SK-N-SH (cell line): ENCODE results near the gene PPFIBP2. TPM values are rescaled to one million over a fixed set of nuclear protein-coding genes. Genes with fewer than 3 reads are reported as not detected.

Source experiments
- CTCF ChIA-PET: fragments of 300-600, 350-600 bp; formaldehyde crosslinking; extraction: SDS; loops from one replicate; lab custom pipeline; 2021; lab: Yijun Ruan, JAX
- POLR2A ChIA-PET: fragments of 350-600 bp; sonication (Branson Sonifier 250); formaldehyde crosslinking; extraction: SDS; loops from one replicate; lab custom pipeline; 2020; ENCODE audit warnings: antibody characterized with exemption, inconsistent platforms; lab: Yijun Ruan, JAX
- DNase-seq: peaks from one replicate; pipeline ENCODE4 v3.0.0; 2012
- H2AFZ ChIP-seq: fragments of 200-600 bp; sonication (generic); 2 replicates; pipeline ENCODE4 v1.8.1; 2016; ENCODE audit warnings: antibody characterized with exemption, mild to moderate bottlenecking, low read depth
- H3F3A ChIP-seq: fragments of 200-600 bp; sonication (generic); replicated peaks from 2 replicates; pipeline ENCODE3; 2016; ENCODE audit warnings: antibody characterized with exemption, mild to moderate bottlenecking; ENCODE audit not compliant: insufficient read depth
- H3K27ac ChIP-seq, 2 experiments: fragments of 200-500 bp in 1 of 2; fragments of 200-600 bp in 1 of 2; sonication (Bioruptor generic) in 1 of 2; sonication (generic), shearing (Covaris generic) in 1 of 2; 2 replicates each; pipeline versions ENCODE4 v1.5.1 to v1.6.1; 2014 to 2016; ENCODE audit warnings: low read depth in 2 of 2, inconsistent platforms in 1 of 2, low read length in 1 of 2, mild to moderate bottlenecking in 1 of 2, mixed read lengths in 1 of 2
- H3K27me3 ChIP-seq: fragments of 200-600 bp; sonication (generic), shearing (Covaris generic); 2 replicates; pipeline ENCODE4 v1.6.1; 2016; ENCODE audit warnings: mixed run types; ENCODE audit not compliant: insufficient read depth
- H3K36me3 ChIP-seq, 2 experiments: fragments of 200-500 bp in 1 of 2; fragments of 200-600 bp in 1 of 2; sonication (Bioruptor generic) in 1 of 2; sonication (generic) in 1 of 2; replicated peaks in 1 of 2; 2 replicates each; pipeline versions ENCODE3 to v1.5.1; 2014 to 2016; ENCODE audit warnings: low read length in 1 of 2, mild to moderate bottlenecking in 1 of 2; ENCODE audit not compliant: insufficient read depth in 2 of 2, control insufficient read depth in 1 of 2
- H3K4me1 ChIP-seq, 2 experiments: fragments of 200-500 bp in 1 of 2; fragments of 200-600 bp in 1 of 2; sonication (Bioruptor generic) in 1 of 2; sonication (generic), shearing (Covaris generic) in 1 of 2; 2 replicates each; pipeline versions ENCODE4 v1.5.1 to v1.6.1; 2014 to 2016; ENCODE audit warnings: low read depth in 1 of 2, low read length in 1 of 2, mixed run types in 1 of 2; ENCODE audit not compliant: insufficient read depth in 2 of 2, control insufficient read depth in 1 of 2
- H3K4me2 ChIP-seq: fragments of 200-600 bp; sonication (generic), shearing (Covaris generic); 2 replicates; pipeline ENCODE4 v1.6.1; 2017; ENCODE audit warnings: mixed run types
- H3K4me3 ChIP-seq, 2 experiments: fragments of 200-500 bp in 1 of 2; fragments of 200-600 bp in 1 of 2; sonication (Bioruptor generic) in 1 of 2; sonication (generic), shearing (Covaris generic) in 1 of 2; 2 replicates each; pipeline versions ENCODE4 v1.5.1 to v1.8.1; 2014 to 2016; ENCODE audit warnings: low read depth in 2 of 2, inconsistent platforms in 1 of 2, low read length in 1 of 2, mild to moderate bottlenecking in 1 of 2, mixed read lengths in 1 of 2, moderate library complexity in 1 of 2
- H3K79me2 ChIP-seq: fragments of 200-600 bp; sonication (generic); 2 replicates; pipeline ENCODE4 v1.8.1; 2017; ENCODE audit warnings: mild to moderate bottlenecking; ENCODE audit not compliant: insufficient read depth
- H3K9ac ChIP-seq: fragments of 200-600 bp; sonication (generic); 2 replicates; pipeline ENCODE4 v1.6.1; 2017; ENCODE audit warnings: mixed run types
- H3K9me2 ChIP-seq: fragments of 200-600 bp; sonication (generic); 2 replicates; pipeline ENCODE4 v1.6.1; 2017; ENCODE audit warnings: mixed run types
- H3K9me3 ChIP-seq: fragments of 200-600 bp; sonication (generic); 2 replicates; pipeline ENCODE4 v1.6.1; 2017; ENCODE audit warnings: mixed run types, mild to moderate bottlenecking, moderate library complexity
- H4K20me1 ChIP-seq: fragments of 200-600 bp; sonication (generic); 2 replicates; pipeline ENCODE4 v1.6.1; 2017; ENCODE audit warnings: mild to moderate bottlenecking, mixed run types; ENCODE audit not compliant: insufficient read depth
- EP300 ChIP-seq, 2 experiments: IDR thresholded peaks; 2 replicates each; pipeline versions ENCODE4 v1.4.0 to v1.6.1; 2012; ENCODE audit warnings: borderline replicate concordance in 1 of 2, low read depth in 1 of 2, low read length in 1 of 2
- FOSL2 ChIP-seq: IDR thresholded peaks from 2 replicates; pipeline ENCODE4 v1.4.0; 2012; ENCODE audit warnings: low read depth, mild to moderate bottlenecking, moderate library complexity, borderline replicate concordance
- FOXJ3 ChIP-seq: sonication (generic); formaldehyde crosslinking; IDR thresholded peaks from 2 replicates; pipeline ENCODE4 v1.5.1; 2020; ENCODE audit warnings: mild to moderate bottlenecking, missing genetic modification reagents
- GABPA ChIP-seq: IDR thresholded peaks from 2 replicates; pipeline ENCODE4 v1.4.0; 2012; ENCODE audit warnings: low read depth, mild to moderate bottlenecking
- GATA2 ChIP-seq: sonication (generic); formaldehyde crosslinking; IDR thresholded peaks from 2 replicates; pipeline ENCODE4 v1.5.0; 2020; ENCODE audit warnings: mild to moderate bottlenecking, missing genetic modification reagents
- JUND ChIP-seq: IDR thresholded peaks from 2 replicates; pipeline ENCODE4 v1.4.0; 2012
- MXI1 ChIP-seq: IDR thresholded peaks from 2 replicates; pipeline ENCODE4 v1.6.1; 2012; ENCODE audit warnings: mild to moderate bottlenecking, low read depth, low read length, improper control_type of control experiment
- NFIC ChIP-seq: IDR thresholded peaks from 2 replicates; pipeline ENCODE4 v1.4.0; 2012; ENCODE audit warnings: borderline replicate concordance
- POLR2AphosphoS5 ChIP-seq: IDR thresholded peaks from 2 replicates; pipeline ENCODE4 v1.6.1; 2012; ENCODE audit warnings: low read depth, low read length
- RCOR1 ChIP-seq: fragments of 150-350 bp; IDR thresholded peaks from 2 replicates; pipeline ENCODE4 v1.6.1; 2017; ENCODE audit warnings: antibody characterized with exemption, low read length
- RXRA ChIP-seq: IDR thresholded peaks from 2 replicates; pipeline ENCODE4 v1.4.0; 2012; ENCODE audit warnings: low read depth, mild to moderate bottlenecking, borderline replicate concordance
- SIN3A ChIP-seq: IDR thresholded peaks from 2 replicates; pipeline ENCODE4 v1.6.1; 2012; ENCODE audit warnings: low read depth, mild to moderate bottlenecking, low read length, moderate library complexity, borderline replicate concordance
- SMC3 ChIP-seq: IDR thresholded peaks from 2 replicates; pipeline ENCODE4 v1.6.1; 2012; ENCODE audit warnings: low read depth, low read length, improper control_type of control experiment
- TCF12 ChIP-seq: IDR thresholded peaks from 2 replicates; pipeline ENCODE4 v1.4.0; 2012
- TEAD4 ChIP-seq: IDR thresholded peaks from 2 replicates; pipeline ENCODE4 v1.4.0; 2012; ENCODE audit warnings: mild to moderate bottlenecking, borderline replicate concordance; ENCODE audit not compliant: insufficient read depth
- YY1 ChIP-seq: IDR thresholded peaks from 2 replicates; pipeline ENCODE4 v1.4.0; 2012; ENCODE audit warnings: low read depth, mild to moderate bottlenecking
- WGBS: methylation state at CpG from one replicate; pipeline ENCODE4 v1.1.6; 2017; ENCODE audit warnings: low lambda C conversion rate; 5-methylcytosine and 5-hydroxymethylcytosine counted together
- polyA plus RNA-seq, 3 experiments: library from polyadenylated mRNA; depleted of rRNA; stranded (reverse); fragments of >200 nt; gene quantifications; 2 replicates each; pipeline ENCODE4 v1.2.3, GENCODE V29; 2012
- TF ChIP-seq, protein P1 (sequence below): fragments of 150-350 bp; IDR thresholded peaks from 2 replicates; pipeline ENCODE4 v1.6.1; 2017; ENCODE audit warnings: antibody characterized with exemption, low read length, low read depth, borderline replicate concordance
- TF ChIP-seq, protein P2 (sequence below): IDR thresholded peaks from 2 replicates; pipeline ENCODE4 v1.4.0; 2012; ENCODE audit warnings: low read depth, borderline replicate concordance
- TF ChIP-seq, protein P3 (sequence below): IDR thresholded peaks from 2 replicates; pipeline ENCODE4 v1.4.0; 2012; ENCODE audit warnings: low read depth

Gene PPFIBP2
- polyA plus RNA-seq, 1 of the 3 experiments (the other 2 are of a cell fraction): 0.67 TPM

DNA sequence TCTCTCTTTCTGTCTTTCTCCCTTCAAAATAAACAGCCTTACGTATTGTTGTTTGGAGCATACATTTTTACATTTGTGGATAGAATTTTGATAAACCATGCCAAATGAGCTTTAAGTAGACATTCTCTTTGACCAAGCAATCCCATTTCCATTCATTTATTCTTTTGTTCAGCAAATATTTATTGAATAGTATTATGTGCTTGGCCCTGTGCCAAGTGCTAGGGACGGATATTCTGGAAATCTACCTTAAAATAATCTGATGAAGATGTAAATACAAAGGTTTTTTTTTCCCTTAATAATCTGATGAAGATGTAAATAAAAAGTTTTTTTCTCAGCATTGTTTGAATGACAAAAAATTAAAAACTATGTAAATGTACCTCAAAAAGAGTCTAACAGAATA, 26.4 kb upstream of the PPFIBP2 start:
- POLR2A ChIA-PET: no interaction called here
- 48% methylated on average over 2 of the region's 2 CpGs for WGBS
- Histone ChIP-seq H3K9me3 (no peaks in the 10 kb centered on the region), H3K79me2 (no peaks in the 10 kb centered on the region), H3K4me1 (peaks cover 0 to 2% of the 10 kb centered on the region in 2 experiments; a peak in 1 of 4 replicates), H3K27ac (no peak overlapping the region), H3K36me3 (no peaks in the 10 kb centered on the region), H4K20me1 (no peaks in the 10 kb centered on the region), H2AFZ (no peak overlapping the region), H3K4me3 (no peak overlapping the region), H3K27me3 (no peaks in the 10 kb centered on the region), H3K4me2 (no peak overlapping the region), H3K9me2 (no peaks in the 10 kb centered on the region)
- no peak for DNase-seq
- CTCF ChIA-PET: interaction anchor here (0.6 kb wide), 1 partner anchor 9 kb away, joined by 3 read pairs; no protein-coding TSS in a partner anchor
- TF ChIP-seq, protein P1, sequence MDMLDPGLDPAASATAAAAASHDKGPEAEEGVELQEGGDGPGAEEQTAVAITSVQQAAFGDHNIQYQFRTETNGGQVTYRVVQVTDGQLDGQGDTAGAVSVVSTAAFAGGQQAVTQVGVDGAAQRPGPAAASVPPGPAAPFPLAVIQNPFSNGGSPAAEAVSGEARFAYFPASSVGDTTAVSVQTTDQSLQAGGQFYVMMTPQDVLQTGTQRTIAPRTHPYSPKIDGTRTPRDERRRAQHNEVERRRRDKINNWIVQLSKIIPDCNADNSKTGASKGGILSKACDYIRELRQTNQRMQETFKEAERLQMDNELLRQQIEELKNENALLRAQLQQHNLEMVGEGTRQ: no peak
- TF ChIP-seq SMC3 (no peak), TEAD4 (no peak), JUND (no peak), NFIC (no peak), MXI1 (no peak), FOSL2 (no peak), EP300 (IDR thresholded peaks at IDR 0.05; ENCODE audit: borderline replicate concordance in 1 of 2, low read depth in 1 of 2, low read length in 1 of 2) (no peak), RCOR1 (no peak)
- TF ChIP-seq, protein P2, sequence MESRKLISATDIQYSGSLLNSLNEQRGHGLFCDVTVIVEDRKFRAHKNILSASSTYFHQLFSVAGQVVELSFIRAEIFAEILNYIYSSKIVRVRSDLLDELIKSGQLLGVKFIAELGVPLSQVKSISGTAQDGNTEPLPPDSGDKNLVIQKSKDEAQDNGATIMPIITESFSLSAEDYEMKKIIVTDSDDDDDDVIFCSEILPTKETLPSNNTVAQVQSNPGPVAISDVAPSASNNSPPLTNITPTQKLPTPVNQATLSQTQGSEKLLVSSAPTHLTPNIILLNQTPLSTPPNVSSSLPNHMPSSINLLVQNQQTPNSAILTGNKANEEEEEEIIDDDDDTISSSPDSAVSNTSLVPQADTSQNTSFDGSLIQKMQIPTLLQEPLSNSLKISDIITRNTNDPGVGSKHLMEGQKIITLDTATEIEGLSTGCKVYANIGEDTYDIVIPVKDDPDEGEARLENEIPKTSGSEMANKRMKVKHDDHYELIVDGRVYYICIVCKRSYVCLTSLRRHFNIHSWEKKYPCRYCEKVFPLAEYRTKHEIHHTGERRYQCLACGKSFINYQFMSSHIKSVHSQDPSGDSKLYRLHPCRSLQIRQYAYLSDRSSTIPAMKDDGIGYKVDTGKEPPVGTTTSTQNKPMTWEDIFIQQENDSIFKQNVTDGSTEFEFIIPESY: no peak
- TF ChIP-seq, all 33 proteins: peak for 0
- no peak overlapping the region for H3K9ac ChIP-seq
- no peaks in the 10 kb centered on the region for H3F3A ChIP-seq

DNA sequence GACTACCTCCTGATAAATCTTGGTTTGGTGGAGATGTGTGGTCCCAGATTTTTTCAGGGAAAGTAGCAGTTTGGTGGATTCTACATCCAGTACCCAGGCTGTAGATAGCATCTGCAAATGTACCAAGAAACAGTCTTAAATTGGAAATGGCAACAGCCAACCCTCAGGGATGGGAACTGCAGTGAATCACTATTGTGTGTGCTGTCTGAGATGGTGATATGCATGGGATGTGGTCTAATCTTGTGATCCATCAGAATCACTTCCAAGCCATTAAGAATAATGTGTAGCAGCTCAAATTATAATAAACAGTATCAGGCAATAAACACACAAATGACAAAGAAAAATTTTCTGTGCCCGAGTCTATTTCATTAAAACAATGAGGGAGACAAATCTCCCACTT, 25.1 kb upstream of the PPFIBP2 start:
- Histone ChIP-seq H3K27ac (no peak overlapping the region), H3K27me3 (no peaks in the 10 kb centered on the region), H3K9ac (no peak overlapping the region), H3K79me2 (no peaks in the 10 kb centered on the region), H3K9me2 (no peaks in the 10 kb centered on the region), H3K4me3 (no peak overlapping the region), H2AFZ (no peak overlapping the region), H3K4me2 (no peak overlapping the region), H3K36me3 (no peaks in the 10 kb centered on the region), H3K4me1 (peaks cover 0 to 2% of the 10 kb centered on the region in 2 experiments; a peak in 1 of 4 replicates), H3K9me3 (no peaks in the 10 kb centered on the region), H4K20me1 (no peaks in the 10 kb centered on the region), H3F3A (no peaks in the 10 kb centered on the region)
- ChIA-PET POLR2A (no interaction called here), CTCF (interaction anchor here (1.5 kb wide), 1 partner anchor 13 kb away, joined by 3 read pairs; no protein-coding TSS in a partner anchor)
- WGBS: 10% methylated on average over 1 of the region's 1 CpG
- TF ChIP-seq SIN3A (no peak), GATA2 (no peak), SMC3 (no peak), FOXJ3 (CRISPR knock-in tag) (no peak), RXRA (no peak), GABPA (no peak), YY1 (no peak), NFIC (no peak), POLR2AphosphoS5 (no peak), TCF12 (no peak)
- TF ChIP-seq, protein P3, sequence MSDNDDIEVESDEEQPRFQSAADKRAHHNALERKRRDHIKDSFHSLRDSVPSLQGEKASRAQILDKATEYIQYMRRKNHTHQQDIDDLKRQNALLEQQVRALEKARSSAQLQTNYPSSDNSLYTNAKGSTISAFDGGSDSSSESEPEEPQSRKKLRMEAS: no peak
- DNase-seq: no peak
